ENCODE data around the gene DEF6. TPM values are rescaled to one million over a fixed set of nuclear protein-coding genes. Genes with fewer than 3 reads are reported as not detected.
A peak's percentile ranks its signal among the peaks of the same experiment; 100 is the strongest.

Gene DEF6
- total RNA-seq, 1 donor from 2014 or later = 0.82 TPM

DNA sequence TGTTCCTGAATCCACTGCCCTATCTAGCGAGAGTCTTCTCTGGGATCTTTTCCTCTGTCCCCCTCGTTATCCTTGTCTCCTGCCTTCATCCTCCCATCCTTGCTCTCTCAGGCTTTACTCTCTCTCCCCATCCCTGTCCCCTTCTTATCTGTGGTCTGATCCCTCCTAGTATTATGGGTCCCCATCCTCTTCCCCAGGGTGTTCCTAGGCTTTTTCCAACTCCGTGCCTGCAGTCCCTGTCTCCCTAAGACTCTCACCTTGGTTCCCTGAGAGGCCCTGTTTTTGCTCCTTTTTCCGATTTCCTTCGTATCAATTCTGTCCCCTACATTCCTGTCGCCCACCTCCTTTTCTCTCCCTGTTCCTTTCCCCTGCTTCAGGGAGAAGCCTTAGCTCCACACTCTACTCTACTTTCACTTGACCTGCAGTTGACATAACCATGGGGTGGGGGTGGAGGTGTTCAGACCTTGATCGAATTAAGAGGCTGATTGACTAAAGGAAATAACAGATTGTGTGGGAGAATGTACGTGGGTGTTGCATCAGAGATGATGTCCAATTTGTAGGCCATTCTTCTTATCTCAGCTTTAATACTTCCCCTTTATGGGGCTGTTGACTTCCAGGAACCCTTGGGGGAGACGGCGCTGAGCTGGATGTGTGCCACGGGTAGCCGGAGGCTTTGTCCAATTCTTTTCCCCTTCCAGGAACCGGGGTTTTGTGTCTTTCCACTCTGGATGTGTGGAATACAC is 45.6 kb downstream of the DEF6 start:
- no peaks in the 10 kb centered on the region for H3K9me3 Mint-ChIP-seq (ENCODE audit: low read depth)
- peaks cover 2% of the 10 kb centered on the region for H3K36me3 Mint-ChIP-seq (ENCODE audit: low read depth)
- peaks cover 29% of the 10 kb centered on the region for H3K4me1 Mint-ChIP-seq (ENCODE audit: low read depth)
- H3K27ac Mint-ChIP-seq (ENCODE audit: unreplicated experiment) = peak overlapping the region; percentile 91
- H3K4me3 Mint-ChIP-seq (ENCODE audit: unreplicated experiment) = peak overlapping the region; percentile 92
- TF ChIP-seq, protein P1, sequence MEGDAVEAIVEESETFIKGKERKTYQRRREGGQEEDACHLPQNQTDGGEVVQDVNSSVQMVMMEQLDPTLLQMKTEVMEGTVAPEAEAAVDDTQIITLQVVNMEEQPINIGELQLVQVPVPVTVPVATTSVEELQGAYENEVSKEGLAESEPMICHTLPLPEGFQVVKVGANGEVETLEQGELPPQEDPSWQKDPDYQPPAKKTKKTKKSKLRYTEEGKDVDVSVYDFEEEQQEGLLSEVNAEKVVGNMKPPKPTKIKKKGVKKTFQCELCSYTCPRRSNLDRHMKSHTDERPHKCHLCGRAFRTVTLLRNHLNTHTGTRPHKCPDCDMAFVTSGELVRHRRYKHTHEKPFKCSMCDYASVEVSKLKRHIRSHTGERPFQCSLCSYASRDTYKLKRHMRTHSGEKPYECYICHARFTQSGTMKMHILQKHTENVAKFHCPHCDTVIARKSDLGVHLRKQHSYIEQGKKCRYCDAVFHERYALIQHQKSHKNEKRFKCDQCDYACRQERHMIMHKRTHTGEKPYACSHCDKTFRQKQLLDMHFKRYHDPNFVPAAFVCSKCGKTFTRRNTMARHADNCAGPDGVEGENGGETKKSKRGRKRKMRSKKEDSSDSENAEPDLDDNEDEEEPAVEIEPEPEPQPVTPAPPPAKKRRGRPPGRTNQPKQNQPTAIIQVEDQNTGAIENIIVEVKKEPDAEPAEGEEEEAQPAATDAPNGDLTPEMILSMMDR (IDR thresholded peaks at IDR 0.05) = no peak
- DNase-seq (ENCODE audit: low spot score) = peak; percentile 56
- H3K27me3 Mint-ChIP-seq (ENCODE audit: low read depth) = peaks cover 5% of the 10 kb centered on the region

GRCh38 chr6:35343835-35344550 is 46.4 kb downstream of the DEF6 start:
- H3K4me3 Mint-ChIP-seq (ENCODE audit: unreplicated experiment) = peak overlapping the region; percentile 92
- H3K27me3 Mint-ChIP-seq (ENCODE audit: low read depth) = peaks cover 3% of the 10 kb centered on the region
- peak overlapping the region; percentile 91 for H3K27ac Mint-ChIP-seq (ENCODE audit: unreplicated experiment)
- TF ChIP-seq, protein P1 (IDR thresholded peaks at IDR 0.05) = no peak
- no peak for DNase-seq (ENCODE audit: low spot score)
- no peaks in the 10 kb centered on the region for H3K9me3 Mint-ChIP-seq (ENCODE audit: low read depth)
- peaks cover 29% of the 10 kb centered on the region for H3K4me1 Mint-ChIP-seq (ENCODE audit: low read depth)
- peaks cover 7% of the 10 kb centered on the region for H3K36me3 Mint-ChIP-seq (ENCODE audit: low read depth)

DNA sequence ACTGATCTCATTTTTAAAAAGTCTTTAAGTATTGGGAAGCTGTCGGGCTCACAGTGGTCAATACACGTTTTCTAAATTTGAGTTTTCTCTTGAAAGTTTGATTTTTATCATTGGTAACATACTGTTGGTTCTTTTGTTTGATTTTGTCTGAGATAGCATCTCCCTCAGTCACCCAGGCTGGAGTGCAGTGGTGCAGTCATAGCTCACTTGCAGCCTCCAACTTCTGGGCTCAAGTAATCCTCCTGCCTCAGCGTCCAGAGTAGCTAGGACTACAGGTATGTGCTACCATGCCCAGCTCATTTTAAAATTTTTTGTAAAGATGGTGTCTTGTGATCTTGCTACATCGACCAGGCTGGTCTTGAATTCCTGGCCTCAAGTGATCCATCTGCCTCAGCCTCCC is 53.8 kb downstream of the DEF6 start:
- TF ChIP-seq, protein P1 (IDR thresholded peaks at IDR 0.05) = no peak
- Mint-ChIP-seq H3K36me3 (ENCODE audit: low read depth) (peaks cover 38% of the 10 kb centered on the region), H3K4me3 (ENCODE audit: unreplicated experiment) (no peak overlapping the region), H3K27me3 (ENCODE audit: low read depth) (no peaks in the 10 kb centered on the region), H3K9me3 (ENCODE audit: low read depth) (no peaks in the 10 kb centered on the region), H3K27ac (ENCODE audit: unreplicated experiment) (no peak overlapping the region), H3K4me1 (ENCODE audit: low read depth) (peaks cover 11% of the 10 kb centered on the region)
- no peak for DNase-seq (ENCODE audit: low spot score)

DNA sequence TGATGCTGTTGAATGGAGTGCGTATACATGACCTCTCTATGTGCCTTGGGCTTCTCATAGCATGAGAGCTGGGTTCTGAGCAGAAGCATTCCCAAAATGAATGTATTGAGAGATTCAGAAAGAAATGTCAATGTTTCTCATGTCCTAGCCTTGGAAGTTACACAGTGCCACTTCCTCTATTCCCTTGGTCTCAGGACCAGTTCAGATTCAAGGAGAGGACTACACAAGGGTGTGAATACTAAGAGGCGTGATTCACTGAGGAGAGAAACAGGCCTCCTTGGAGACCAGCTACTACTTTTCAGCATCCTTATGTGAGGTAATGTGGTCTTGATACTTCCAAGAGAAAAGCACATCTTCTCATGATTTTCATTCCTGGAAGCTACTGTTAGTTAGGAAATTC is 55.1 kb downstream of the DEF6 start:
- DNase-seq (ENCODE audit: low spot score) = no peak
- Mint-ChIP-seq H3K9me3 (ENCODE audit: low read depth) (no peaks in the 10 kb centered on the region), H3K27ac (ENCODE audit: unreplicated experiment) (no peak overlapping the region), H3K27me3 (ENCODE audit: low read depth) (no peaks in the 10 kb centered on the region), H3K36me3 (ENCODE audit: low read depth) (peaks cover 40% of the 10 kb centered on the region), H3K4me3 (ENCODE audit: unreplicated experiment) (no peak overlapping the region), H3K4me1 (ENCODE audit: low read depth) (peaks cover 14% of the 10 kb centered on the region)
- TF ChIP-seq, protein P1 (IDR thresholded peaks at IDR 0.05) = no peak

GRCh38 chr6:35354361-35355135 is 56.9 kb downstream of the DEF6 start:
- DNase-seq (ENCODE audit: low spot score) = no peak
- Mint-ChIP-seq H3K4me1 (ENCODE audit: low read depth) (peaks cover 32% of the 10 kb centered on the region), H3K36me3 (ENCODE audit: low read depth) (peaks cover 33% of the 10 kb centered on the region)

More at GRCh38 chr6:35354361-35355135, 56.9 kb downstream of the DEF6 start:
- peak overlapping the region; percentile 86 for H3K27ac Mint-ChIP-seq (ENCODE audit: unreplicated experiment)
- no peaks in the 10 kb centered on the region for H3K27me3 Mint-ChIP-seq (ENCODE audit: low read depth)
- no peak overlapping the region for H3K4me3 Mint-ChIP-seq (ENCODE audit: unreplicated experiment)
- no peaks in the 10 kb centered on the region for H3K9me3 Mint-ChIP-seq (ENCODE audit: low read depth)
- TF ChIP-seq, protein P1 (IDR thresholded peaks at IDR 0.05) = no peak

Measured in chondrocyte (in vitro differentiated cells).